CD4-positive, CD25-positive, alpha-beta regulatory T cell (primary cell): Measurements from ENCODE around the gene CREB5. TPM values are rescaled to one million over a fixed set of nuclear protein-coding genes. Genes with fewer than 3 reads are reported as not detected.
"Not testable (repeated sequence)": the region's sequence is repeated elsewhere in the genome, so short reads cannot be mapped to it uniquely, and the experiment has no call there.

Source experiments
- ATAC-seq, 2 donors: fragments of 150-1000 bp; cut with Tn5 transposase; one replicate each; pipeline ENCODE4 v1.10.0; 2021; ENCODE audit warnings: low read depth in 2 of 2, moderate number of reproducible peaks in 2 of 2, moderate library complexity in 1 of 2
- DNase-seq, 3 donors: peaks; one replicate each; pipeline versions ENCODE4 v3.0.0 to v3.0.0-alpha.2; 2012 to 2022; ENCODE audit warnings: mixed read lengths in 1 of 3
- H3K27ac ChIP-seq: one replicate; pipeline ENCODE4 v1.7.0; 2013; ENCODE audit warnings: mild to moderate bottlenecking, low read length; ENCODE audit not compliant: insufficient read depth, poor library complexity, severe bottlenecking
- H3K27me3 ChIP-seq: one replicate; pipeline ENCODE4 v1.7.0; 2013; ENCODE audit warnings: low read length; ENCODE audit not compliant: control insufficient read depth, insufficient read depth
- H3K36me3 ChIP-seq: one replicate; pipeline ENCODE4 v1.7.0; 2013; ENCODE audit warnings: mild to moderate bottlenecking, low read length, moderate library complexity; ENCODE audit not compliant: control insufficient read depth, insufficient read depth
- H3K4me1 ChIP-seq: 2 replicates; pipeline ENCODE4 v1.7.0; 2013; ENCODE audit warnings: mild to moderate bottlenecking, low read length; ENCODE audit not compliant: insufficient read depth, control insufficient read depth, poor library complexity, severe bottlenecking
- H3K4me3 ChIP-seq: one replicate; pipeline ENCODE4 v1.7.0; 2013; ENCODE audit warnings: low read depth, mild to moderate bottlenecking, low read length, moderate library complexity
- H3K9me3 ChIP-seq, 2 experiments: 1 replicate in 1 of 2; 2 replicates in 1 of 2; pipeline ENCODE4 v1.7.0; 2013; ENCODE audit warnings: low read length in 2 of 2, mild to moderate bottlenecking in 1 of 2, moderate library complexity in 1 of 2; ENCODE audit not compliant: control insufficient read depth in 2 of 2
- H3K27ac Mint-ChIP-seq, 3 donors: one replicate each; pipeline ENCODE4 v1.8.0; 2020 to 2022; ENCODE audit warnings: mild to moderate bottlenecking in 3 of 3, mixed read lengths in 3 of 3, moderate library complexity in 2 of 3
- H3K27me3 Mint-ChIP-seq: one replicate; pipeline ENCODE4 v1.8.0; 2022; ENCODE audit warnings: mild to moderate bottlenecking, mixed read lengths
- H3K36me3 Mint-ChIP-seq: one replicate; pipeline ENCODE4 v1.8.0; 2020; ENCODE audit warnings: mixed read lengths
- H3K4me1 Mint-ChIP-seq, 4 donors: one replicate each; pipeline ENCODE4 v1.8.0; 2020 to 2022; ENCODE audit warnings: mixed read lengths in 4 of 4, mild to moderate bottlenecking in 1 of 4
- H3K4me3 Mint-ChIP-seq, 4 donors: one replicate each; pipeline ENCODE4 v1.8.0; 2020 to 2022; ENCODE audit warnings: mild to moderate bottlenecking in 4 of 4, mixed read lengths in 4 of 4, moderate library complexity in 3 of 4
- H3K9me3 Mint-ChIP-seq, 7 donors: one replicate each; pipeline ENCODE4 v1.8.0; 2020 to 2022; ENCODE audit warnings: mixed read lengths in 7 of 7, mild to moderate bottlenecking in 3 of 7, moderate library complexity in 2 of 7
- polyA plus RNA-seq, 4 donors: library from polyadenylated mRNA; unstranded; fragments of 300-500 nt; fragmentation: Illumina TruSeq; gene quantifications; one replicate each; pipeline ENCODE4 v1.2.3, GENCODE V29; 2021
- total RNA-seq: library from RNA; stranded (reverse); gene quantifications from one replicate; pipeline ENCODE4 v1.2.3, GENCODE V29; 2022

The CREB5 gene
- total and polyA plus RNA-seq, 5 donors from 2014 or later: 1.3 TPM; not detected in 4

DNA sequence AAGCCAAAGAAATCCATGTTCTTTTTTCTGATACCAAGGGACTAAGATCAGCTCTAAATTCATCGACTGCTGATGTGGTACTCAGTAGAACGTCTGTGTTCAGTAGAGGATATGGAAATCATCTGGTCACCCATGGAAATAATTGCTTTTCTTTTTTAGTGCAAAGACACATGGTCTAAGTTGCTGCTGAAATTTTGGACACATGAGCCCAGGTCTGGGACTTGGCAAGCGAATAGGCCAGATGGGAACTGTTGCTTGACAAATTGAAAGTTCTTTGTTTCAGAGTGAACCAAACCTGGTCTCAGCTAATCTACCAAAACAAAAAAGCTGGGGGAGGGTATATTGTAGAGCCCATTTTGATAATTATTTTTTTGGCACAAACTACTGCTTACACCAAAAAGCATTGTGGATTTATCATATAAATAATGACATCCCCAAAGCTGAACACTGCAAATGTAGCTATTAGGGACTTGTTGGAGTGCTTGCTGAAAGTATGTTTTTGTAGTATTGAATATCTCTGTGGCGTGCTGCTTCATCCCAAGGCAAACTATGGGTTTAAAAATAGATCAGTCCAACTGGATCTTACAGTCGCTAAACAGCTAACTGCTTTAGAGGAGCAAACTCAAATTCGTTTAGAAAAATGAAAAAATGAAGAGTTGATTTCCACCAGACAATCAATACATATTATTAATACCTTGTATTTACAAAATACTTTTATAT, 401.1 kb downstream of the CREB5 start:
- no peak overlapping the region for H3K4me3 ChIP-seq
- H3K36me3 ChIP-seq: no peaks in the 10 kb centered on the region
- peaks cover 0 to 4% (median 0%) of the 10 kb centered on the region in 7 donors for H3K9me3 Mint-ChIP-seq
- no peak overlapping the region for H3K27ac Mint-ChIP-seq
- no peaks in the 10 kb centered on the region for H3K9me3 ChIP-seq
- H3K27me3 Mint-ChIP-seq: peaks cover 5% of the 10 kb centered on the region
- ATAC-seq: no peak
- H3K27me3 ChIP-seq: no peaks in the 10 kb centered on the region
- no peaks in the 10 kb centered on the region for H3K4me1 Mint-ChIP-seq
- no peak overlapping the region for H3K4me3 Mint-ChIP-seq
- DNase-seq: no peak
- H3K4me1 ChIP-seq: no peaks in the 10 kb centered on the region
- H3K36me3 Mint-ChIP-seq: no peaks in the 10 kb centered on the region
- no peak overlapping the region for H3K27ac ChIP-seq

- peaks cover 0 to 4% (median 0%) of the 10 kb centered on the region in 7 donors for H3K9me3 Mint-ChIP-seq
- H3K27ac ChIP-seq: no peak overlapping the region
- H3K36me3 ChIP-seq: no peaks in the 10 kb centered on the region
- DNase-seq (no peak), ATAC-seq (no peak)
- H3K4me3 Mint-ChIP-seq: no peak overlapping the region
- H3K4me3 ChIP-seq: no peak overlapping the region
- H3K27me3 ChIP-seq: no peaks in the 10 kb centered on the region
- peaks cover 11% of the 10 kb centered on the region for H3K27me3 Mint-ChIP-seq
- no peaks in the 10 kb centered on the region for H3K36me3 Mint-ChIP-seq
- no peak overlapping the region for H3K27ac Mint-ChIP-seq
- no peaks in the 10 kb centered on the region for H3K4me1 ChIP-seq
- no peaks in the 10 kb centered on the region for H3K4me1 Mint-ChIP-seq
- H3K9me3 ChIP-seq: no peaks in the 10 kb centered on the region
Observed at GRCh38 chr7:28815369-28815927, 403.1 kb downstream of the CREB5 start.

- Mint-ChIP-seq H3K4me1 (no peaks in the 10 kb centered on the region), H3K9me3 (peaks cover 0 to 3% (median 0%) of the 10 kb centered on the region in 7 donors), H3K4me3 (no peak overlapping the region), H3K36me3 (no peaks in the 10 kb centered on the region), H3K27ac (no peak overlapping the region), H3K27me3 (peaks cover 11% of the 10 kb centered on the region)
- Histone ChIP-seq H3K4me3 (no peak overlapping the region), H3K4me1 (no peaks in the 10 kb centered on the region), H3K27ac (no peak overlapping the region), H3K9me3 (no peaks in the 10 kb centered on the region), H3K36me3 (no peaks in the 10 kb centered on the region), H3K27me3 (no peaks in the 10 kb centered on the region)
- no peak for ATAC-seq
- DNase-seq: no peak
Observed at GRCh38 chr7:28815928-28816373, 403.6 kb downstream of the CREB5 start.

- ATAC-seq (no peak), DNase-seq (no peak)
- H3K4me3 Mint-ChIP-seq: no peak overlapping the region
- H3K4me1 Mint-ChIP-seq: no peaks in the 10 kb centered on the region
- no peak overlapping the region for H3K27ac ChIP-seq
- peaks cover 11% of the 10 kb centered on the region for H3K27me3 Mint-ChIP-seq
- H3K9me3 Mint-ChIP-seq: peaks cover 0 to 4% (median 0%) of the 10 kb centered on the region in 7 donors
- no peak overlapping the region for H3K4me3 ChIP-seq
- H3K4me1 ChIP-seq: no peaks in the 10 kb centered on the region
- H3K36me3 Mint-ChIP-seq: no peaks in the 10 kb centered on the region
- H3K36me3 ChIP-seq: no peaks in the 10 kb centered on the region
- no peak overlapping the region for H3K27ac Mint-ChIP-seq
- H3K27me3 ChIP-seq: no peaks in the 10 kb centered on the region
- H3K9me3 ChIP-seq: no peaks in the 10 kb centered on the region
Observed at GRCh38 chr7:28818996-28819395, 406.7 kb downstream of the CREB5 start.

DNA sequence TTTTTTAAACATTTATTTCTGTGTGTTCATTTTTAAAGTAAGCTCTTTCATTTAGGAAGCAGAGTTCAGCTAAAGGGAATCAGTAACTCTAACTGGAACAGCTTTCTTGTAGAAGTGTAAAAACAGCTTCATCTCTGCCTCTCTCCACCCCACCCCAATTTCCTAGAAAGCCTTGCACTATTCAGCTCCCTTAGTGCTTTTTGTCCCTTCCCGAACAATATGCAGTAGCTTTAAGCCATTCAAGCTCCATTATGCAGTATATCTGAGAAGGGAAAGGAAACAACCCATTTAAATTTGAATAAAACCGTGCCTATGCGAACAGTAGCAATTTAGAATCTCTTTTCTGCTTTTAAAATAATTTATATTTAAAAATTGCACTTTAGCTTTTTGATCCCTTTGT, 411.3 kb downstream of the CREB5 start:
- H3K4me1 ChIP-seq: no peaks in the 10 kb centered on the region

GRCh38 chr7:28825817-28826448, 413.6 kb downstream of the CREB5 start:
- not testable (repeated sequence) for H3K36me3 Mint-ChIP-seq, H3K27me3 Mint-ChIP-seq

More for the DNA sequence above, 411.3 kb downstream of the CREB5 start:
- ATAC-seq: no peak
- Mint-ChIP-seq H3K36me3 (no peaks in the 10 kb centered on the region), H3K4me1 (no peaks in the 10 kb centered on the region), H3K9me3 (peaks cover 0 to 4% (median 0%) of the 10 kb centered on the region in 7 donors), H3K27ac (no peak overlapping the region), H3K4me3 (no peak overlapping the region), H3K27me3 (peaks cover 6% of the 10 kb centered on the region)
- DNase-seq: no peak
- Histone ChIP-seq H3K4me3 (no peak overlapping the region), H3K27ac (no peak overlapping the region), H3K9me3 (no peaks in the 10 kb centered on the region), H3K36me3 (no peaks in the 10 kb centered on the region), H3K27me3 (no peaks in the 10 kb centered on the region)

DNA sequence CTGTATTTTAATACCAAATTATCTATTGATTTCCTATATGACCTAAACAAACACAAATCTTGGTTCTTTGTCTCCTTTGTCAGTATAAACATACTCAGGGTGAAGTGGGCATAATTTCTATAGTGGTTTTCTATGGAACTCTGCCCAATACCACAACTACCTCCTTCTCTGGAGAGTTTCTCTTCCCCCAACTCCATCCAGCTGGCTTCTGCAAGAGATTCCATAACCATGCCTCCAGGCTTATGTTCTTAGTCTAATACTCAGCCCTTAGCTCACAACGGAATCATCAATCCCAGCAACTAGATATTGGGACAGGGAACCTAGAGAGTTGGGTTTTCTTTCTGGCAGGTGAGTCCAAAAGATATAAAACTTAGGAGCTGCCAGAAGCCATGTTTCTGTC, 418.5 kb downstream of the CREB5 start:
- Mint-ChIP-seq H3K36me3 (no peaks in the 10 kb centered on the region), H3K27ac (no peak overlapping the region), H3K27me3 (no peaks in the 10 kb centered on the region), H3K4me1 (no peaks in the 10 kb centered on the region), H3K9me3 (no peaks in the 10 kb centered on the region), H3K4me3 (no peak overlapping the region)
- Histone ChIP-seq H3K9me3 (no peaks in the 10 kb centered on the region), H3K27me3 (no peaks in the 10 kb centered on the region), H3K27ac (no peak overlapping the region), H3K4me1 (no peaks in the 10 kb centered on the region), H3K4me3 (no peak overlapping the region), H3K36me3 (no peaks in the 10 kb centered on the region)
- ATAC-seq: no peak
- no peak for DNase-seq

More at GRCh38 chr7:28825817-28826448, 413.6 kb downstream of the CREB5 start:
- not testable (repeated sequence) for ATAC-seq, H3K27me3 ChIP-seq, H3K27ac ChIP-seq, H3K9me3 Mint-ChIP-seq, H3K36me3 ChIP-seq, H3K4me1 Mint-ChIP-seq, H3K4me3 ChIP-seq, H3K4me3 Mint-ChIP-seq, DNase-seq, H3K27ac Mint-ChIP-seq, H3K9me3 ChIP-seq, H3K4me1 ChIP-seq
